Measurements from ENCODE around the gene ADGRD1.

ADGRD1 gene

GRCh38 chr12:131151558-131152345 is 198.0 kb downstream of the ADGRD1 start:
- Histone ChIP-seq H3K36me3 (ENCODE audit: insufficient read depth, low read length) (no peaks in the 10 kb centered on the region), H3K27me3 (ENCODE audit: insufficient read depth, low read length) (no peaks in the 10 kb centered on the region), H2AFZ (ENCODE audit: low read length) (no peak overlapping the region), H3F3A (ENCODE audit: insufficient read depth, low read length) (no peaks in the 10 kb centered on the region), H3K27ac (ENCODE audit: low read depth, low read length, poor library complexity, severe bottlenecking) (no peak overlapping the region), H3K4me3 (ENCODE audit: low read depth, low read length, poor library complexity, severe bottlenecking) (no peak overlapping the region), H3K9me2 (ENCODE audit: low read depth, low read length) (no peaks in the 10 kb centered on the region), H3K9ac (ENCODE audit: low read length) (no peak overlapping the region), H3K9me3 (ENCODE audit: low read length) (no peaks in the 10 kb centered on the region), H3K4me1 (ENCODE audit: insufficient read depth, low read length, severe bottlenecking) (no peaks in the 10 kb centered on the region), H3K4me2 (ENCODE audit: low read length) (no peak overlapping the region), H4K20me1 (ENCODE audit: insufficient read depth, low read length) (no peaks in the 10 kb centered on the region), H3K79me2 (ENCODE audit: insufficient read depth, low read length) (no peaks in the 10 kb centered on the region)
- TF ChIP-seq CTCF (IDR thresholded peaks at IDR 0.05; ENCODE audit: low read length), result no peak
- TF ChIP-seq EZH2 (IDR thresholded peaks at IDR 0.05; ENCODE audit: borderline replicate concordance, low read length), result no peak

GRCh38 chr12:131152587-131152986 is 198.9 kb downstream of the ADGRD1 start:
- H4K20me1 ChIP-seq (ENCODE audit: insufficient read depth, low read length), result no peaks in the 10 kb centered on the region
- H2AFZ ChIP-seq (ENCODE audit: low read length), result no peak overlapping the region
- H3K4me3 ChIP-seq (ENCODE audit: low read depth, low read length, poor library complexity, severe bottlenecking), result no peak overlapping the region
- TF ChIP-seq CTCF (IDR thresholded peaks at IDR 0.05; ENCODE audit: low read length) (no peak), EZH2 (IDR thresholded peaks at IDR 0.05; ENCODE audit: borderline replicate concordance, low read length) (no peak)
- H3K9me2 ChIP-seq (ENCODE audit: low read depth, low read length), result no peaks in the 10 kb centered on the region
- H3K4me1 ChIP-seq (ENCODE audit: insufficient read depth, low read length, severe bottlenecking), result no peaks in the 10 kb centered on the region
- H3F3A ChIP-seq (ENCODE audit: insufficient read depth, low read length), result no peaks in the 10 kb centered on the region
- H3K4me2 ChIP-seq (ENCODE audit: low read length), result no peak overlapping the region
- no peak overlapping the region for H3K27ac ChIP-seq (ENCODE audit: low read depth, low read length, poor library complexity, severe bottlenecking)
- no peaks in the 10 kb centered on the region for H3K36me3 ChIP-seq (ENCODE audit: insufficient read depth, low read length)
- no peaks in the 10 kb centered on the region for H3K27me3 ChIP-seq (ENCODE audit: insufficient read depth, low read length)
- no peaks in the 10 kb centered on the region for H3K9me3 ChIP-seq (ENCODE audit: low read length)
- H3K79me2 ChIP-seq (ENCODE audit: insufficient read depth, low read length), result no peaks in the 10 kb centered on the region
- no peak overlapping the region for H3K9ac ChIP-seq (ENCODE audit: low read length)

- H3K9ac ChIP-seq (ENCODE audit: low read length), result no peak overlapping the region
- TF ChIP-seq CTCF (IDR thresholded peaks at IDR 0.05; ENCODE audit: low read length), result no peak
- TF ChIP-seq EZH2 (IDR thresholded peaks at IDR 0.05; ENCODE audit: borderline replicate concordance, low read length), result no peak
- H2AFZ ChIP-seq (ENCODE audit: low read length), result no peak overlapping the region
- H3K27ac ChIP-seq (ENCODE audit: low read depth, low read length, poor library complexity, severe bottlenecking), result no peak overlapping the region
- no peak overlapping the region for H3K4me3 ChIP-seq (ENCODE audit: low read depth, low read length, poor library complexity, severe bottlenecking)
- no peaks in the 10 kb centered on the region for H3K79me2 ChIP-seq (ENCODE audit: insufficient read depth, low read length)
- H4K20me1 ChIP-seq (ENCODE audit: insufficient read depth, low read length), result no peaks in the 10 kb centered on the region
- no peaks in the 10 kb centered on the region for H3F3A ChIP-seq (ENCODE audit: insufficient read depth, low read length)
- no peaks in the 10 kb centered on the region for H3K4me1 ChIP-seq (ENCODE audit: insufficient read depth, low read length, severe bottlenecking)
- no peak overlapping the region for H3K4me2 ChIP-seq (ENCODE audit: low read length)
- H3K27me3 ChIP-seq (ENCODE audit: insufficient read depth, low read length), result no peaks in the 10 kb centered on the region
- no peaks in the 10 kb centered on the region for H3K9me3 ChIP-seq (ENCODE audit: low read length)
- no peaks in the 10 kb centered on the region for H3K36me3 ChIP-seq (ENCODE audit: insufficient read depth, low read length)
- no peaks in the 10 kb centered on the region for H3K9me2 ChIP-seq (ENCODE audit: low read depth, low read length)
Observed at GRCh38 chr12:131153016-131153415, 199.3 kb downstream of the ADGRD1 start.

Measured in OCI-LY1 (cell line).